ENCODE data around the gene SMG7.

DNA sequence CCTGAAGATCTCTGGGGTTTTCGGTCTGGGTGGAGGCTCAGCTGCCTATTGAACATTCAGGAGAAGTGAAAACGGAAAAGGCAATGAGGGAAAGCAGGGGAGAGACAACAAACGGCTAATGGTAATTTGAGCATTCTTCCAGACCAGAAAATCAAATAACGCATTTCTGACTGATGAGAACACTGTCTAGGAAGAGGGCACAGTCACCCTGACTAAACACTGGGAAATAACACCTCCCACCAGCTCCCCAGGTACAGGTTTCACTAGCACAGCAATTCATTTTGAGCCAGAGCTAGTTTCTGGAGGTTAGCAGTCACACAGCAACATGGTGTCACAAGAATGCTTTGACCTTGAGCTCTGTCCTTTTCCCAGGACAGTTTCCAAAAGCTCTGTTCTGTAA is 96.8 kb downstream of the SMG7 start:
- TF ChIP-seq, protein P1, sequence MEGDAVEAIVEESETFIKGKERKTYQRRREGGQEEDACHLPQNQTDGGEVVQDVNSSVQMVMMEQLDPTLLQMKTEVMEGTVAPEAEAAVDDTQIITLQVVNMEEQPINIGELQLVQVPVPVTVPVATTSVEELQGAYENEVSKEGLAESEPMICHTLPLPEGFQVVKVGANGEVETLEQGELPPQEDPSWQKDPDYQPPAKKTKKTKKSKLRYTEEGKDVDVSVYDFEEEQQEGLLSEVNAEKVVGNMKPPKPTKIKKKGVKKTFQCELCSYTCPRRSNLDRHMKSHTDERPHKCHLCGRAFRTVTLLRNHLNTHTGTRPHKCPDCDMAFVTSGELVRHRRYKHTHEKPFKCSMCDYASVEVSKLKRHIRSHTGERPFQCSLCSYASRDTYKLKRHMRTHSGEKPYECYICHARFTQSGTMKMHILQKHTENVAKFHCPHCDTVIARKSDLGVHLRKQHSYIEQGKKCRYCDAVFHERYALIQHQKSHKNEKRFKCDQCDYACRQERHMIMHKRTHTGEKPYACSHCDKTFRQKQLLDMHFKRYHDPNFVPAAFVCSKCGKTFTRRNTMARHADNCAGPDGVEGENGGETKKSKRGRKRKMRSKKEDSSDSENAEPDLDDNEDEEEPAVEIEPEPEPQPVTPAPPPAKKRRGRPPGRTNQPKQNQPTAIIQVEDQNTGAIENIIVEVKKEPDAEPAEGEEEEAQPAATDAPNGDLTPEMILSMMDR (IDR thresholded peaks at IDR 0.05; ENCODE audit: low read depth, low read length, poor library complexity, severe bottlenecking) = no peak
- no peak for TF ChIP-seq EZH2phosphoT487 (IDR thresholded peaks at IDR 0.05; ENCODE audit: borderline replicate concordance, low read length)
